Measurements from ENCODE around the gene MMD2.

The MMD2 gene

GRCh38 chr7:4866528-4867496 is 92.2 kb downstream of the MMD2 start:
- no peak for DNase-seq

GRCh38 chr7:4862156-4862555 is 96.8 kb downstream of the MMD2 start:
- DNase-seq, result no peak

GRCh38 chr7:4861673-4862072 is 97.3 kb downstream of the MMD2 start, which contains the start of gene PAPOLB:
Gene PAPOLB (minus strand): TSS chr7:4862030. CDS start chr7:4861810, 220 bp downstream.
- DNase-seq, result peak; percentile 44

GRCh38 chr7:4861227-4861626 is 97.8 kb downstream of the MMD2 start:
- no peak for DNase-seq

GRCh38 chr7:4857189-4857588 is 101.8 kb downstream of the MMD2 start:
- DNase-seq, result no peak

- no peak for DNase-seq
These were observed 102.5 kb downstream of the MMD2 start for GRCh38 chr7:4856336-4857057.

All from CD4-positive, alpha-beta T cell treated with Interleukin-15 for 1 hour (primary cell).